HG02970 (cell line): ENCODE results near the gene REEP1.
"Not testable (repeated sequence)": the region's sequence is repeated elsewhere in the genome, so short reads cannot be mapped to it uniquely, and the experiment has no call there.

Source experiments
- ATAC-seq: cut with Tn5 transposase; IDR thresholded peaks from one replicate; pipeline ENCODE4 v1.9.1; 2021; ENCODE audit warnings: mild to moderate bottlenecking, moderate library complexity, moderate number of reproducible peaks; ENCODE audit not compliant: unreplicated experiment, low FRiP score

The REEP1 gene

DNA sequence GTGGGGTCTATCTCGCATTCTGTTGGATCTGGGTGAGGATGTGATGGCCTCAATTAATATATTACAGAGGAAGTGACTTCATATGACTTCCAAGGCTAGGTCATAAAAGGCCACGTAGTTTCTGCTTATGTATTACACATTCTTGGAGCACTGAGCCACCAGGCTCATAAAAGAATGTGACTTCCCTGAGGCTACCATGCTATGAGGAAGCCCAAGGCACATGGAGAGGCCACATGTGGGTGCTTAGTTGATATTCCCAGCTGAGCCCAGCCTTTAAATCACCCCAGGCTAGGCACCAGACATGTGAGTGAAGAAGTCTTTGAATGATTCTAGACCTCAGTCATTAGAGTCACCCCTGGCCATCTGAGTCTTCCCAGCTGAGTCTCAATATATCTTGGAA, 13.3 kb upstream of the REEP1 start:
- no peak for ATAC-seq

DNA sequence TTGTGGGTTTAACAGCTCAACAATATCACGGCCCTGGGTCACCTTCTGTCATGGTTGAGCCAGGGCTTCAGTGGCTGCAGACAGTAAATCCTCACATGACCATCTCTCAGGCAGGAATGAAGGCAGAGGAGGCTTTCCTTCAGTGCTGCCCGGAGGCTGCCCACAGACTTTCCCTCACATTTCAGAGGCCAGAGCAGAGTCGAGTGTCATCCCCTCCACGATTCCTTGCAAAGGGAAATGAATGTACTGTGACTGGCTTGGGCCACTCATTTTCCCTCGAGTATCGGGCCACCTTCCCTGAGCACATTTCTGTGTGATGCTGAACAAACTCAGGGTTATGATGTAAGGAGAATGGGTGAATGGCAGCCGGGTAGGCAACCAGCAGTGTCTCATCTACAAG, 10.0 kb upstream of the REEP1 start:
- ATAC-seq: no peak

DNA sequence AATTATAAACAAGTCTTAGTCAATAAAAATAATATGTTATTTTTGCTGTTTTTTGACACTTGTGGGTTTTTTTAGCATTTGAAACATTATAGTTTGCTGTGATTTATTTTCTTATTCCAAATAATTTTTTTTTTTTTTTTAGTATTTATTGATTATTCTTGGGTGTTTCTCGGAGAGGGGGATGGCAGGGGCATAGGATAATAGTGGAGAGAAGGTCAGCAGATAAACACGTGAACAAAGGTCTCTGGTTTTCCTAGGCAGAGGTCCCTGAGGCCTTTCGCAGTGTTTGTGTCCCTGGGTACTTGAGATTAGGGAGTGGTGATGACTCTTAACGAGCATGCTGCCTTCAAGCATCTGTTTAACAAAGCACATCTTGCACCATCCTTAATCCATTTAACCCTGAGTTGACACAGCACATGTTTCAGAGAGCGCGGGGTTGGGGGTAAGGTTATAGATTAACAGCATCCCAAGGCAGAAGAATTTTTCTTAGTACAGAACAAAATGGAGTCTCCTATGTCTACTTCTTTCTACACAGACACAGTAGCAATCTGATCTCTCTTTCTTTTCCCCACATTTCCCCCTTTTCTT, 8.5 kb upstream of the REEP1 start:
- ATAC-seq: not testable (repeated sequence)

DNA sequence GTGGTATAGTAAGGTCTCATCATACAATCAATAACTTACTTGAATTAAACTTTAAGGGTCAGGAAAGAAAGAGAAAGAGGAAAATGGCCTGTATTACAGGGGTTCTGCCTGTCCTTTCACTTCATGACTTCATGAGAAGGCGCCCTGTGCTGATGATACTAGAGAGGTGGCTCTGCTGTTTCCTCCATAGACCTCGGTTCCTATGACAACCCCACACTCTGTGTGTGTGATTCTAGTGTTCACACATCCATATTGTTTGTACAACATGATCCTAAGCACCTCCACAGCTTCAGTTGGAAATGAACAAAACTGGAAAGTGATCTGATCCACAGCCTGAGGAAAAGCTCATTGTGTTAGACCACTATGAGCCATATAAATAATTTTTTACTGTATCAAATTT, 7.0 kb upstream of the REEP1 start:
- ATAC-seq: no peak

DNA sequence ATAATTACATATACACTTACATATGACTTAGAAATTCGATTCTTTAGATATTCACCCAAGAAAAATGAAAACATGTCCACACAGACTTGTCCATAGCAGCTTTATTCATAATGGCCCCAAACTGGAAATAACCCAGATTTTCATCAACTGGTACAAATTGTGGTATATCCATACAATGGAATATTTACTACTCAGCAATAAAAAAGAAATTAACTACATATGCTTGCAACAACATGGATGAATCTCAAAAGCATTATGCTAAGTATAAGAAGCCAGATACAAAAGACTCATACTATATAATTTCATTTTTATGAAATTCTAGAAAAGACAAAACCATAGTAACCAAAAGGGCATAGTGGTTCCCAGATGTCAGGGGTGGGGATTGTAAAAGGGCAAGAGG, 5.1 kb upstream of the REEP1 start:
- no peak for ATAC-seq

DNA sequence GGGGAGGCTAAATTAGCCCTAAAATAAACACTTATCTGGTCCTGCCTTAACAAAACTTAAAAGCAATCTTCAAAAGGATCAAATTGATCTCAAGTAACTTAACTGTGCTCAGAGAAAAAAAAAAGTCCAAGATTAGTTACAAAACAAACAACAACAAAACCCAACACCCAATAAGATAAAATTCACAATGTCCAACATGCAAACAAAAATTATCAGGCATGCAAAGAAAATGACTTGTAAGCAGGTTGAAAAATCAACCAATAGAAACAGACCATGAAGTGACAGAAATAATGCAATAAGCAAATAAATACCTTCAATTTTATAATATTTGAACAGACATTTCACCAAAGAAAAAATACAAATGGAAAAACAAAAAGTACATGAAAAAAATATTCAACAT, 4.0 kb upstream of the REEP1 start:
- ATAC-seq: no peak

DNA sequence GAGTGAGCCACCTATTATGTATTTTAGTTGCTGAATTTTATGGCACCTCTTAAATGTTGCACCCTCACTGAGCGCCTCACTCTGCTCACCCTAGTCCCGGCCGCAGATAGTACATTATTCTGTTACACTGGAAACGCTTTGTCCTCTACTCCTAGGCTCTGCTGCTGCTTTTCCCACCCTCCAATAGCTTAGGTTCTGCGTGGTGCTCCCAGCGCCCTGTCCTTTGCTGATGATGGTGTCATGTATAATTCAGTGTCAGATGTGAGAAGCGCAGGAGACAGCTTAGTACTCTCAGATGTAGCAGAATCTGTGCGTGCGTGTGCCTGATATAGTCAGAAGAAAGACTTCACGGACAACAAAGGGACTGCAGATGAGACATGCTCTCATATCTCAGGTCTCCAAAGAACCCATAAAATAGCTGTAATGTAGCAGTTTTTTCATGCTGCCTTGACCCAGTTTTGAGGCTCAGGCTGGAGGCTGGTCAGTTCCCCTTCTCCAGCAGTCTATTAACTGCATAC, 1.4 kb upstream of the REEP1 start:
- no peak for ATAC-seq

DNA sequence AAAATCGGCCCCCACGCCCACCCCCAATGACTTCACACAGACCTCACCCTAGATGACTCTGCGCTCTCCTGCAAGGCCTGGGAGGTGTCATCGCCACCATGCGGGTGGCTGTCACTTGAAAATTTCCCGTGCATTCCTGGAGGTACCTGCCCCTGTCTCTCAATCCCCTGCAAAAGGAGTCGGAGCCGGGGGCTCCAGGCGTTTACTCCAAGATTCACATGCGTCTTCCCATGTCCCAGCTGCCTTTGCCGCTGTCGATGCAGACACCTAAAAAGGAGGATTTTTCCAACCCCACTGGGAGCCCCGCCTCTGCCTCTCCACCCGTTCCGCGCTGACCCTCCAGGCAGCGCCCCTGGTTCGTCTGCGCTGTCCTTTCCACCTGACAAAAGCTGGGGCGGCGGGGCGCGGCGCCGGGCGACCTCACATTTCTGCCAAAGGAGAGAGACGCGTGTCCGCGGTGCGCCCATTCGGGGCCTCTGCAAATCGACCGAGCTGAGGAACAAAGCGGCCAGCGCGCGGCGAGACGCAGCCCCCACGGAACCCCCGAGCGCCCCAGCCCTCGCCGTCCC, 667 bp downstream of the REEP1 start:
- no peak for ATAC-seq

DNA sequence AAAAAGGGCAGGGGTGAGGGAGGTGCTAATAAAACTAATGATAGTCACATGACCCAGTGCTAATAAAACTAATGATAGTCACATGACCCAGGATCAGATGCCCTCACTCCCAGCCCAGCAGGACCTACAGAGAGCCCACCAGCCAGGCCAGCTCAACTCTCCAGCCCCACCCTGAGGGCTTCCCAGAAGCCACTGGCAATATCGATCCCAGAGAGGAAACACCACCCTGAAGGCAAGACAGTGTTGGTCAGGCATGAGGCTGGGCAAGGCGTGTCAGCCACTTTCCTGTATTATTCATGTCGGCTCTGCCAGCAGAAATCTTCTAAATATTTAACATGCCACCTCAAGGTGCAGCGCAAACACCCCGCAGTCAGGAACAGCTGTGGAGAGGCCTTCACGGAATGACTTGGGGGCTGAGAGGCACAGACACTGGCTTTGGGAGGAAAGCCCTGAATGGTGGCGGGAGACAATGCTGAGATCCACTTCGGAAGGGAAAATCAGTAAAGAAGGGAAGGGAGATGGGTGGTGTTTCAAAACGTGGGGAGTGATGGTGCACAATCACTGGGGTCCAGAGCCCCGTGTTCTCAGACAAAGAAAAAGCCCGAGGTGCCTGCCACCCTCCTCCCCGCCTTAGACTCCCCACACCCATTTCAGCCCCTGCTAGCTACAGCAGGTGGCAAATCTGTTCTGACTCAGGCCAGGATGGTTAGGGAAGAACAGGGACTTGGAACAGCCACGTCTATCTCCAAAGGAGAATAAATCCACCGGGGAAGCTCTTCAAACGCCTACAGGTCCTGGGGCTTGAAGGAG, 1.4 kb downstream of the REEP1 start:
- ATAC-seq: no peak

DNA sequence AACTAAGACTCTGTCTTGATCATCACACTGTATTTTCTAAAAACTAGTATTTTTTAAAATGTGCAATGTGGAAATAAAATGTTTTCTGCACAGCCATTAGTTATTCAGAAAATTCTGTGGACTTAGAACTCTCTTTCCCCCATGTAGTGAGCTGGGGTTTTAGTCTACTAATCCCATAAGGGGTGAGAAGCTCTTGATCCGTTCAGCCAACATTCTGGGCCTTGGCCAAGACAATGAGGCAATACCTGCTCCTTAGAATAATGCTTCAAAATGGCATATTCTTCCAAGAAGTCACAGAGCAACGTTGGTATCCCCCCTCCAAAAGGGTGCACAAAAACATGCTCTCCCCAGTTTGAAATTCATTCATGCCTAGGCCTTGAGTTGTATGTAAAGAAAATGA, 4.0 kb downstream of the REEP1 start:
- no peak for ATAC-seq

DNA sequence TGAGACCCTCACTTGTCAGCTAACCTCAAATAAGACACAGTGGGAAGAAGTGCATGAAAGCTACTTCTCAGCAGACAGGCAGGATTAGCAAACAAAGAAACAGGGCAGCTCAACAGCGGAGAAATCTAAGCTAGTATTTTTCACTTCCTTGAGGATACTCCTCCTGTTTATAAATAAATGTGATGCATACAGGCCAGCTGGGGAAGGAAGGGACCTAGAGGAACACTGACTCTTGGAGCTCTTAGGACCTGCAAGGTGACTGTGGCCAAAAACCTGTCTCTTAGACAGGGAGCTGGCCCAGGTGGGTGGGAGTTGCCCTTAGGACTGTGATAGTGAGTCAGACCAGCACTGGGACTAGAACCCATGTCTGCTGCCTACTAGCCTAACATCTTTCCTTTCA, 4.8 kb downstream of the REEP1 start:
- no peak for ATAC-seq

DNA sequence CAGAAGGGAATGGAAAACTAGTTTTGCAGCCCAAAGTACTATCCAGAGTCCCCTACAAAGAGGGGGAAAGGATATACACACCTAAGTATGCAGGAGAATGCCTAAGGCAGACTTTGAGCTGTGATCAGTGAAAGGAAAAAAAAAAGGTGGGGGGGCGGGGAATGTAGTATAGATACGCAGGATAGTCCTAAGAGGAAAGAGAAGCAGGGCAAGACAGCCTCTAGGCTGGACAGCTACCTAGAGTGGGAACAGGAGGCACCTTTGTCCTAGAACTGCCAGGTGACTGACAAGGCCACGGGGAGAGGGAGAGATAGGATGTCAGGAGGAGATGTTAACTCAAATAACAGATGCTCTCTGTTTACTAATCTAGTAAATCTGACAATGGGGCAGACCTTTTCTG, 6.0 kb downstream of the REEP1 start:
- ATAC-seq: no peak

DNA sequence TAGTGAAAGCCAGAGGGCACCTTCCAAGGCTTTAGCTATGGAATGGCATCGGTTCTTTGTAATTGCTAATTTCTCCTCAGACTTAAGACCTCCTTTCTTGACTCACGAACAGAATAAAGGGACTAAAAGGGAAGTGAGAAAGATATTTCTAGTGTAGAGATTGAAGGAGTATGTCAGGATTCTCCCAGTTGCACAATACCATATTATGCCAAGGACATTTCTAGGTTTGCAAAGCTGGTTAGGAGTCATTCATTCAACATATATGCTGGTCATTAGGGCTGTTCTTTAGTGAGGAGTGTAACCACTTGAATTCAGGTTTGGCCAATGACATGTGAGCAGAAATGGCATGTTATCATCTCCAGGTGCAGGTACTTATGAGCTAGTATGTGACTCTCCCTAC, 7.4 kb downstream of the REEP1 start:
- ATAC-seq: no peak

DNA sequence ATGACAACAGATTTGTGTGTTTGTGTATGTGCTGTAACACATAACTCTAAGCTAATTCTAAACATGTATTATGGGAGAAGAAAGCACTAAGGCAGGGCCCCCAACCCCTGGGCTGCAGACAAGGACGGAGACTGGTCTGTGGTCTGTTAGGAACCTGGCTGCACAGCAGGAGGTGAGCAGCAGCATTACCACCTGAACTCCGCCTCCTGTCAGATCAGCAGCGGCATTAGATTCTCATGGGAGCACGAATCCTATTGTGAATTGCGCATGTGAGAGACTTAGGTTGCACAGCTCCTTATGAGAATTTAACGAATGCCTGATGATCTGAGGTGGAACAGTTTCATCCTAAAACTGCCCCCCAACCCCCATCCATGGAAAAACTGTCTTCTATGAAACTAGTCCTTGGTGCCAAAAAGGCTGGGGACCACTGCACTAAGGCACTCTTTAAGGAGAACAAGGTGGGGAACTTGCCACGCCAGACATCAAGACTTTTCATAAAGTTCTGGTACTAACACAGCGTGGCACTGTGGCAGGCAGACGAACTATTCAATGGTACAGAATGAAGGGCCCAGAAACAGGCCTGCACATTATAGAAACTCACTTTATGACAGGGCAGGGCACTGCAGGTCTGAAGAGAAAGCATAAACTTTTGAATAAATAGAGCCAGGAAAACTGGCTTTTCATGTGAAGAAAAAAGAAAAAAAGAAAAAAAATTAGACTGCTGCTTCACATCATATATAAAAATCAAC, 14.0 kb downstream of the REEP1 start:
- ATAC-seq: no peak

DNA sequence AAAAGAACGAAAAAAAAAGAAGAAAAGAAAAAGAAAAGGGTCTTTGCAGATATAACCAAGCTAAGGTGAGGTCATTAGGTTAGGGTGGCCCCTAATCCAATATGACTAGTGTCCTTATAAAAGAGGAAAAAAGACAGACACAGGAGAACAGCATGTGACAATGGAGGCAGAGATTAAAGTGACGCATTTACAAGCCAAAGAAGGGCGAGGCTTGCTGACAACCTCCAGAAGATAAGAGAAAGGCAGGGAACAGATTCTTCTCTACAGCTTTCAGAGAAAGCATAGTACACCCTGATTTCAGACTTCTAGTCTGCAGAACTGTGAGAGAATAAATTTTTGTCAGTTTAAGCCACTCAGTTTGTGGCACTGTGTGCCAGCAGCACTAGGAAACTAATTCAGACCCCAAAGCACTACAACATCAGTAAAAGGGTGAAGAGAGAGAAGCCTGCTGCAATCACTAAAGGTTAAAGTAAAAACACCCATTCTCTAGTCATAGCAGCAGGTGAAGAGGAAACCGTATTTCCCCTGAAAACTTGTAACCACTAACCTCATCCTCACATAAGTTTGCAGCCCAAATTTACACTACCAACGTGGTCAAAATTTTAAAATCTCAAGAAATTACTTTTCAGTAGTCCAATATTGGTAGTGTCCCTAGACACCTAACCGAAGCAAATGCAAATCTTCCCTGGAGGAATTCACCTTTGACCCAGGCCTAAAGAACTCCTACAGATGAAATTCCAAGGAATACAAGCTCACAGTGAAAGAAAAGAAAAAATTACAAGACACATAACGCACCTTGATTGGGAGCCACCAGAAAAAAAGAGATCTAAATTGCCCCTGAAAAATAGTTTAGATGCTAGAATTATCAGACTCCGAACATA, 17.5 kb downstream of the REEP1 start:
- ATAC-seq: no peak

DNA sequence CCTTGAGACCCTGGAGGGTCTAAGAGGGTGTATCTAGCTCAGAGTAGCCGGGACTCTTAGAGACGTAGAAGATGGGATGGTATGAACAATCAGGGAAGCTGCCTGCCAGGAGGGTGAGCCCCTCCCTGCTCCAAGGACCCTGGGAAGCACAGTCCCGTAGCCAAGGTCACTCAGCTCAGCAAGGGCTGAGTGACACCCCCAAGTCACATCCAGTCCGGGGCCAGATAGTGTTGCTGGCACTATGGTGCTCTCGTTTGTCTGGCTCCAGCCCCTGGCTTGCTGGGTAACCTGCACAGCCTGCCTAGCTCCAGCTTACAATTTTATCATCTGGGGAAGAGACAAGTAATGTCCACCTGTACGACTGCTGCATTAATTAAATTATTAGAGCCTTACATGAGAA, 22.3 kb downstream of the REEP1 start:
- no peak for ATAC-seq

DNA sequence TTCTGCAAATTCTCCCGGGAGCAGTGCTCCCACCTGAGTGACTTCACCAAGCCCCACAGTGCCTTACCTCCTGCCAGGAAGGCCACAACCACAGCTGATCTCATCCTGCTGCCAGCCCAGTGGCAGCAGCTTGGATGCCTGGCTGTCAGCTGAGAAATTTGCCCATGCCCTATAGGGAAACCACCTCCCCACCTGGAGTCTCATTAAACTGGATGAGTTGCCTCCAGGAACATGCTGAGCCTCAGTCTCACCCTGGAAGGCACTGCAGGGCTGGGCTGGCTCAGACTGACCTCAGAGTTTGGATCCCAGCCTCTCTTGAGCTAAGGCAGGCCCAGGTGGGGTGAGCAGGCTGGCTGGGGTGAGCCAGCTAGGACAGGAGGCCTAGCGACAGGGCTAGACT, 23.3 kb downstream of the REEP1 start:
- ATAC-seq: no peak

DNA sequence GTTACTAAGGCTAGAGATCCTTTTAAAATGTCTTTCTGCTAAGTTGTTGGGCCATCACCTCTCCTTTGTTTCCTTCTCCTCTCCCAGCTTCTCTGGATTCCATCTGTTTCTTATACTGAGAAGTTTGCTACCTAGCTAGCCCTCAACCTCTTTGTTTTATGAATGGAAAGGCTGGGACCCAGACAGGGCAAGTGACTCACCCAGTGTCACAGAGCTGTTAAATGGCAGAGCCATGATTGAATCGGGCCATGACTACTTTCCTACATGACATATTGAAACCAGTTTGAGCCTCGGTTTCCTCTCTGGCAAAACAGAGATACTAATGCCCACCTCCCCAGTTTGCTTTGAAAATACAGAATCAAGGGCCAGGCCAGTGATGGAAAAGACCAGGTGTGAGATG, 24.1 kb downstream of the REEP1 start:
- ATAC-seq: no peak

DNA sequence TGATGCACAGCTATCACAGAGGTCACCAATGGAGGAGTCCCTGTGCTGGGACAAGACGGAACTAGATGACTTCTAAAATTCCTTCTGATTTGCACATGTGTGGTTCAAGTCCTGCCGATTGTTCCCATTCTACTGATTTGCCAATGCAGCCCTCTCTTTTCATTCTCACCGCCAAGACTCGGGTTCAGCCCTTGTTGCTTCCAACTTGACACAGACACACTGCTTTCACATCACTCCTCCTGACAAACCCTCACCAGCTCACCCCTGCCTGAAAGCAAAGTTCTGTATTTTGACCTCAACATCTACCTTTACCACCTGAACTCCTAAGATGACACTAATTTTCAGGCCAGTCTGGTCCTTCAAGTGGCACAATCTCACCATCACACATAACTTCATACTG, 25.5 kb downstream of the REEP1 start:
- no peak for ATAC-seq

DNA sequence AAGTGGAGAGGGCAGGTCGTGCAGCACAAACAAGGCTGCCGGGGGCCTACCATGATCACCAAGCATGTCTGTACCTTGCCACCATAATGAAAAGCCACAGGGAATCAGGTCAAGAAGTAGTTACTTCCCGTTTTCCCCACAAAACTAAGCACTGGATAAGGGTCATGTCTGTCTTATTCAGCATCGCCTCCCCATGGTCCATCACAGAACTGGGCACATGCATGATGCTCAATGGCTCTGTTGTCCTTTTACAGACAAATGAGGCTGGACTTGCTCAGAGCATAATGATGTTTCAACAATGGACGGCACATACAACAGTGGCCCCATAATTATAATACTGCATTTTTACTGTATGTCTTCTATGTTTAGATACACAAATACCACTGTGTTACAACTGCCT, 27.5 kb downstream of the REEP1 start:
- ATAC-seq: no peak
